GM12891 (cell line): Measurements from ENCODE around the gene NELFB.

Experiments used
- DNase-seq: peaks from one replicate; pipeline ENCODE4 v3.0.0; 2011; ENCODE audit warnings: low spot score; ENCODE audit not compliant: insufficient read length
- FAIRE-seq: peaks from 2 replicates; lab custom pipeline; 2011; peaks lifted over from hg19 to GRCh38; lab: Jason Lieb, UNC
- PAX5 ChIP-seq: IDR thresholded peaks from 2 replicates; pipeline ENCODE4 v1.6.1; 2011; ENCODE audit warnings: low read length, moderate library complexity, mild to moderate bottlenecking; ENCODE audit not compliant: insufficient read depth, severe bottlenecking
- POLR2A ChIP-seq: IDR thresholded peaks from 2 replicates; pipeline ENCODE4 v1.6.1; 2011; ENCODE audit warnings: low read depth, low read length, control low read depth
- POLR2AphosphoS5 ChIP-seq: IDR thresholded peaks from 2 replicates; pipeline ENCODE4 v1.6.1; 2011; ENCODE audit warnings: low read depth, low read length, control low read depth
- POU2F2 ChIP-seq: IDR thresholded peaks from 2 replicates; pipeline ENCODE4 v1.6.1; 2011; ENCODE audit warnings: low read depth, mild to moderate bottlenecking, control low read depth, low read length, moderate library complexity
- SPI1 ChIP-seq: IDR thresholded peaks from 2 replicates; pipeline ENCODE4 v1.6.1; 2011; ENCODE audit warnings: low read depth, low read length, control low read depth
- TAF1 ChIP-seq: IDR thresholded peaks from 2 replicates; pipeline ENCODE4 v1.6.1; 2011; ENCODE audit warnings: low read depth, low read length, control low read depth

Gene NELFB

DNA sequence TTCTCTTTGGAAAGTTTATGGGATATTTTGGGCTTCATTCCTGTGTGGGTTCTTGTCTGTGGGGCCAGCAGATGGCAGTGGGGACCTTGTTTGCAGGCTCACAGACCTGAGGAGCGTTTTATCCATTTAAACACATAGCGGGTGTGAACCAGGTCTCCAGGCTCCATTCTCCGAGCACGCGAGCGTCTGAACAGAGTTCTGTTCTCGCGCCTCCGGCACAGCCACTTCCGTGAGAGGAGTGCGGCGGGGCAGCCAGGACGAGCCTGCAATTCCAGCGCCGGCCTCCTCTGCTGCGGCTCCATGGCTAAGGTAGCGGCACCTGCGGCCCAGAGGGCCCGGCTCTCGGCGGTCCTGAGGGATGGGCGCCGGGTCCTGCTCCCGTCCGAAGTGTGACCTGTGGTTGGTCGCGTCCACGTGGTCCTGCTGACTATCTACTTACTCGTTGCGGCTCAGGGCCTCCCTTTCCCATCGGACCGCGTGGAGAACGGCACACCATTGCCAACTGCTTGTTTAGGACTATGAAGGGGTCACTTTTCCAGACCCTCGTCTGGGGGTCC, 39.6 kb downstream of the NELFB start:
- TF ChIP-seq POLR2AphosphoS5 (no peak), POU2F2 (no peak), POLR2A (no peak), TAF1 (no peak), SPI1 (no peak), PAX5 (no peak)
- DNase-seq (no peak), FAIRE-seq (no peak)

DNA sequence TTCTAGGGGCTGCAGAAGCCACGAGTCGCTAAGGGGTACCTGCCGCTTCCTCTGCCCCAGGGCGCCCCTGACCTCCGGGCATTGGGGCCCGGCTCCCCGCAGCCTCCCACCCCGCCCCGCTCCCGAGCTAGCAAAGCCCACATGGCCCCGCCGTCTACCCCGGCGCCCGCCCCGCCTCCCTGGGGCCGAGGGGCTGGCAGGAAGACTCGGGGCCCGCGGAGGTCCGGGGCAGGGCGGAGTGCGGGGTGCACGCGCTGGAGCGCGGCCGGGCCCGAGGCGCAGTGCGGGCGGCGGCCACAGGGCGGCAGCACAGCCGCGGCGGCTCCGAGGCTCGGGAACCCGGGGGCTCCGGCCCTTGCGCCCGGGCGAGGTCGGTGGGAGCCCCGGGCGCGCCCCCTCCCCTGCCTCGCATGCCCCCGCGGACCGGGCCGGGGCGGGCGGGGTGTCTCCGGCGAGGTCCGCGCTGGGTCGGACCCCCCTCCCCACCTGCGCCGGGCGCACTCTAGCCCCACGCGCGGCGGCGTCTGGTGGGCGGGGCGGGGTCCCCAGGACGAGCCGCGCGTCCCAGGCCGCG, 40.2 kb downstream of the NELFB start:
- DNase-seq (peak; percentile 91), FAIRE-seq (peak; percentile 90)
- TF ChIP-seq POLR2A, result no peak
- no peak for TF ChIP-seq SPI1
- peak; percentile 69 for TF ChIP-seq PAX5

DNA sequence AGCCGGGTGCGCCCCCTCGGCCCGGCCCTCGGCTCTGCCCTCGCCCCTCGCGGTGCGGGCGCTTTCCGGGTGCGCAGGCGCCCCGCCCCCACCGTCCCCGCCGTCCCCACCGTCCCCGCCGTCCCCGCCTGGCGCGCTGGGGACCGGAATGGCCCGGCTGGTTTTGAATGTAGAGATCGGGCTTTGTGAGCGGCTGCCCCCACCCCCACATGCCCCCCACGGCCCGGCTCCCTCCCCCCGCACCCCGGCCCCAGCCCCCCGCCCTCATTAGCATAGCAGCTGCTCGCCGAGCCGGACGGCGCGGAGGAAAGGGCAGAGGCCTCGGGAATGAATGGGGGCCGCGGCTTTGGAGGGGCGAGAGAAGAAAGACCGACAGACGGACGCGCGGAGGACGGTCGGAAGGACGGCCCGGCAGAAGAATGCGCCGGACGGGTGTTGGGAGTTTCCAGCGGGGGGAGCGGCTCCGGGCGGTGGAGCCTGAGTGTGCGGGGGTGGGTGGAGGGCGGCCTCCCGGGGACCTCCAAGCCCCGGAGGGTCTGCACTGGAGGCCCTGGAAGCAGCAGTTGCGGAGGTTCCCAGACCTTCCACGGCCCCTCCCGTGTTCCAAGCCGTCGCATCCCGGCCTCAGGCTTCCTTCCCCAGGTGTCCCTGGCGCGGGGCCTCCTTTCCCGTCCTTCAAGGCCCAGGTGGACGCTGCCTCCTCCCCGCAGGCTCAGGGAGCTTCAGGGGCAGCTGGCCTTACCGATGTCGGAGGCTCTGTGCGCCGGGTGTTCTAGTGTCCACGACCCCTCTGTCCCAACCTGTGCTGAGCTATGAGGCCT, 40.9 kb downstream of the NELFB start:
- FAIRE-seq, result no peak
- no peak for TF ChIP-seq PAX5
- no peak for TF ChIP-seq TAF1
- no peak for TF ChIP-seq SPI1
- TF ChIP-seq POLR2A, result no peak
- no peak for TF ChIP-seq POLR2AphosphoS5
- TF ChIP-seq POU2F2, result no peak

GRCh38 chr9:137296670-137297664, 41.8 kb downstream of the NELFB start:
- DNase-seq, result no peak
- no peak for FAIRE-seq
- TF ChIP-seq POLR2AphosphoS5, result no peak
- no peak for TF ChIP-seq TAF1
- TF ChIP-seq POU2F2, result no peak
- TF ChIP-seq SPI1, result no peak
- no peak for TF ChIP-seq POLR2A
- no peak for TF ChIP-seq PAX5

More for the DNA sequence above, 40.9 kb downstream of the NELFB start:
- DNase-seq, result no peak

DNA sequence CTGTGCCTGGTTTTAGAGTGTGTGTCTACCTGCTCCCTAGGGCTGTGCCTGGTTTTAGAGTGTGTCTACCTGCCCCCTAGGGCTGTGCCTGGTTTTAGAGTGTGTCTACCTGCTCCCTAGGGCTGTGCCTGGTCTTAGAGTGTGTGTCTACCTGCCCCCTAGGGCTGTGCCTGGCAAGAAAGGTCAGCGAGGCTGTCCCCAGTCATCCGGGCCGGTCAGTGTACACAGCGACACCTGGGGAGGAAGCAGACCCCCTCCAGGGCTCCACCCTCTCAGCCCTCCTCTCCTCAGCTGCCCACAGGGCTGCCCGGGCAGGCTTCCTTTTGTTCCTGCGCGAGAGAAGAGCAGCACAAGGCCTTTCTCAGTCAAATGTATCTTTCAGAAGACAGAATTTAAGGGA, 42.8 kb downstream of the NELFB start:
- DNase-seq, result no peak
- no peak for FAIRE-seq
- TF ChIP-seq POLR2A (no peak), PAX5 (no peak), SPI1 (no peak), TAF1 (no peak), POLR2AphosphoS5 (no peak)

GRCh38 chr9:137298401-137299202, 43.5 kb downstream of the NELFB start:
- FAIRE-seq (no peak), DNase-seq (no peak)

DNA sequence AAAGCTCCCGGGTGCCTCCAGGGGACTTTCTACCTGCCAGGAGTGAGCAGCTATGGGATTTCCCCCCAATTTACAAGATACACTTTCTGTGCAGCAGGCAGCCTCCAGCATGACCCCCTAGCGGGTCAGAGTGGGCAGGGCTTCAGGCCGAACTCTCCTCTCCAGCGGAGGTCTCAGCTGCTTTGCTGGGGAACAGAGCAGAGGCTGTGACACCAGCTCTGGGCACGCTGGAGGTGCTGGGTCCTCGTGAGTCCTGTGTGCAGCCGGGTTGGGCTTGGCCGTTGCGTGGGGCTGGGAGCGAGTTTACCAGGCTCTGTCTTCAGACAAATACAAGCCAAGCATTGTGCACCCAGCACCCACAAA, 44.1 kb downstream of the NELFB start:
- FAIRE-seq (no peak), DNase-seq (no peak)
- TF ChIP-seq SPI1 (no peak), PAX5 (no peak), POLR2A (no peak)

More at GRCh38 chr9:137298401-137299202, 43.5 kb downstream of the NELFB start:
- no peak for TF ChIP-seq PAX5
- no peak for TF ChIP-seq POU2F2
- TF ChIP-seq POLR2A, result no peak
- no peak for TF ChIP-seq SPI1

GRCh38 chr9:137299938-137300337, 44.8 kb downstream of the NELFB start:
- TF ChIP-seq PAX5 (no peak), POU2F2 (no peak), POLR2A (no peak), TAF1 (no peak), POLR2AphosphoS5 (no peak), SPI1 (no peak)
- FAIRE-seq (no peak), DNase-seq (no peak)

GRCh38 chr9:137300567-137301080, 45.5 kb downstream of the NELFB start:
- FAIRE-seq (peak; percentile 43), DNase-seq (no peak)
- TF ChIP-seq POLR2A (no peak), SPI1 (no peak), POU2F2 (no peak), POLR2AphosphoS5 (no peak), PAX5 (no peak), TAF1 (no peak)
